ENCODE measurements around the gene STK24.
A peak's percentile ranks its signal among the peaks of the same experiment; 100 is the strongest.

Gene STK24

GRCh38 chr13:98512774-98513665 is 63.9 kb downstream of the STK24 start:
- DNase-seq (ENCODE audit: insufficient read length, low spot score) (no peak), FAIRE-seq (no peak)
- no peak for TF ChIP-seq POLR2A (IDR thresholded peaks at IDR 0.05; ENCODE audit: low read depth, low read length)

- no peak for TF ChIP-seq POLR2A (IDR thresholded peaks at IDR 0.05; ENCODE audit: low read depth, low read length)
- no peak for FAIRE-seq
- DNase-seq (ENCODE audit: insufficient read length, low spot score), result no peak
These were observed 65.5 kb downstream of the STK24 start for GRCh38 chr13:98511435-98511834.

- no peak for TF ChIP-seq POLR2A (IDR thresholded peaks at IDR 0.05; ENCODE audit: low read depth, low read length)
- FAIRE-seq, result no peak
These were observed 66.8 kb downstream of the STK24 start for GRCh38 chr13:98510156-98510509.

GRCh38 chr13:98509271-98510155 is 67.4 kb downstream of the STK24 start:
- no peak for TF ChIP-seq POLR2A (IDR thresholded peaks at IDR 0.05; ENCODE audit: low read depth, low read length)
- DNase-seq (ENCODE audit: insufficient read length, low spot score) (peak; percentile 70), FAIRE-seq (peak; percentile 88)

More at GRCh38 chr13:98510156-98510509, 66.8 kb downstream of the STK24 start:
- no peak for DNase-seq (ENCODE audit: insufficient read length, low spot score)

GRCh38 chr13:98508685-98509084 is 68.2 kb downstream of the STK24 start:
- DNase-seq (ENCODE audit: insufficient read length, low spot score) (no peak), FAIRE-seq (peak; percentile 6)
- no peak for TF ChIP-seq POLR2A (IDR thresholded peaks at IDR 0.05; ENCODE audit: low read depth, low read length)

GRCh38 chr13:98508280-98508679 is 68.6 kb downstream of the STK24 start:
- no peak for DNase-seq (ENCODE audit: insufficient read length, low spot score)
- no peak for TF ChIP-seq POLR2A (IDR thresholded peaks at IDR 0.05; ENCODE audit: low read depth, low read length)
- FAIRE-seq, result no peak

- FAIRE-seq, result no peak
- no peak for TF ChIP-seq POLR2A (IDR thresholded peaks at IDR 0.05; ENCODE audit: low read depth, low read length)
- DNase-seq (ENCODE audit: insufficient read length, low spot score), result no peak
These were observed 69.6 kb downstream of the STK24 start for GRCh38 chr13:98507282-98507797.

- FAIRE-seq (no peak), DNase-seq (ENCODE audit: insufficient read length, low spot score) (no peak)
- no peak for TF ChIP-seq POLR2A (IDR thresholded peaks at IDR 0.05; ENCODE audit: low read depth, low read length)
These were observed 70.1 kb downstream of the STK24 start for GRCh38 chr13:98506728-98507230.

GRCh38 chr13:98506322-98506721 is 70.6 kb downstream of the STK24 start:
- no peak for DNase-seq (ENCODE audit: insufficient read length, low spot score)
- TF ChIP-seq POLR2A (IDR thresholded peaks at IDR 0.05; ENCODE audit: low read depth, low read length), result no peak
- FAIRE-seq, result no peak

GRCh38 chr13:98505217-98505616 is 71.7 kb downstream of the STK24 start:
- TF ChIP-seq POLR2A (IDR thresholded peaks at IDR 0.05; ENCODE audit: low read depth, low read length), result no peak
- no peak for DNase-seq (ENCODE audit: insufficient read length, low spot score)
- FAIRE-seq, result no peak

- DNase-seq (ENCODE audit: insufficient read length, low spot score) (no peak), FAIRE-seq (no peak)
- no peak for TF ChIP-seq POLR2A (IDR thresholded peaks at IDR 0.05; ENCODE audit: low read depth, low read length)
These were observed 72.4 kb downstream of the STK24 start for GRCh38 chr13:98504371-98504963.

GRCh38 chr13:98504029-98504351 is 72.9 kb downstream of the STK24 start:
- DNase-seq (ENCODE audit: insufficient read length, low spot score) (no peak), FAIRE-seq (no peak)
- no peak for TF ChIP-seq POLR2A (IDR thresholded peaks at IDR 0.05; ENCODE audit: low read depth, low read length)

- FAIRE-seq (no peak), DNase-seq (ENCODE audit: insufficient read length, low spot score) (no peak)
- no peak for TF ChIP-seq POLR2A (IDR thresholded peaks at IDR 0.05; ENCODE audit: low read depth, low read length)
These were observed 73.5 kb downstream of the STK24 start for GRCh38 chr13:98503175-98504028.
